ENCODE data around the gene CRIM1.

DNA sequence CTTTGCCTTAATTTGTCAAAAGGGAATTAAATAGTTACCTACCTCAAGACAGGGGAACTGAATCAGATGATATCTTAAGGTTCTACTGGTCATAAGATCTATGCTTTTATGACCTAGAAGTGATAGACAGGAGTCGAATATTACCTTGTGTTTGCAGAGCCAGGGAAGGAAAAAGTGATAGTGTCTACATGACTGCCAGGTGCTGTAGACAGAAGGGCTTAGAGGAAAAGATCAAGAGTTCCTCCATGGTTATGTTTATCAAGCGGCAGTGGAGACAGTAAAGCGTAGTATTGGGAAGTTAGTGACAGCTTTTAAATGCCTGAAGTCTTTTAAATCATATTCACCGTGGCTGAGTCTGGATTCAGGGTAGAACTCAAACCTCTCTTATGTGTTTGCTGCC is 11.9 kb downstream of the CRIM1 start:
- TF ChIP-seq, protein P1, sequence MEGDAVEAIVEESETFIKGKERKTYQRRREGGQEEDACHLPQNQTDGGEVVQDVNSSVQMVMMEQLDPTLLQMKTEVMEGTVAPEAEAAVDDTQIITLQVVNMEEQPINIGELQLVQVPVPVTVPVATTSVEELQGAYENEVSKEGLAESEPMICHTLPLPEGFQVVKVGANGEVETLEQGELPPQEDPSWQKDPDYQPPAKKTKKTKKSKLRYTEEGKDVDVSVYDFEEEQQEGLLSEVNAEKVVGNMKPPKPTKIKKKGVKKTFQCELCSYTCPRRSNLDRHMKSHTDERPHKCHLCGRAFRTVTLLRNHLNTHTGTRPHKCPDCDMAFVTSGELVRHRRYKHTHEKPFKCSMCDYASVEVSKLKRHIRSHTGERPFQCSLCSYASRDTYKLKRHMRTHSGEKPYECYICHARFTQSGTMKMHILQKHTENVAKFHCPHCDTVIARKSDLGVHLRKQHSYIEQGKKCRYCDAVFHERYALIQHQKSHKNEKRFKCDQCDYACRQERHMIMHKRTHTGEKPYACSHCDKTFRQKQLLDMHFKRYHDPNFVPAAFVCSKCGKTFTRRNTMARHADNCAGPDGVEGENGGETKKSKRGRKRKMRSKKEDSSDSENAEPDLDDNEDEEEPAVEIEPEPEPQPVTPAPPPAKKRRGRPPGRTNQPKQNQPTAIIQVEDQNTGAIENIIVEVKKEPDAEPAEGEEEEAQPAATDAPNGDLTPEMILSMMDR (IDR thresholded peaks at IDR 0.05) = no peak
- TF ChIP-seq POLR2A (IDR thresholded peaks at IDR 0.05) = no peak

Measured in lower leg skin (tissue), 3 donors.